IMR-90 (cell line): ENCODE measurements around the gene EIF2S2. TPM values are rescaled to one million over a fixed set of nuclear protein-coding genes. Genes with fewer than 3 reads are reported as not detected.
A peak's percentile ranks its signal among the peaks of the same experiment; 100 is the strongest.

Experiments used
- ATAC-seq: fragments of 200-7000 bp; cut with Tn5 transposase; 2 replicates; pipeline ENCODE4 v1.9.1; 2020; ENCODE audit warnings: low read depth, mild to moderate bottlenecking, moderate library complexity
- BruUV-seq: library from RNA; stranded (reverse); fragments of 400-500 nt; replicated peaks from 2 replicates; lab custom pipeline; 2021; lab: Mats Ljungman, UMichigan
- CTCF ChIA-PET: fragments of 300-600 bp; formaldehyde crosslinking; extraction: SDS; loops from one replicate; lab custom pipeline; 2021; ENCODE audit warnings: antibody characterized with exemption; lab: Yijun Ruan, JAX
- POLR2A ChIA-PET: fragments of 300-600 bp; sonication (Branson Sonifier 250); formaldehyde crosslinking; loops from one replicate; lab custom pipeline; 2022; ENCODE audit warnings: antibody characterized with exemption; ENCODE audit not compliant: unreplicated experiment; lab: Charles Lee
- DNase-seq: peaks from one replicate; pipeline ENCODE4 v3.0.0; 2013
- H2AFZ ChIP-seq: replicated peaks from 2 replicates; pipeline ENCODE3; 2013; ENCODE audit warnings: low read length, mild to moderate bottlenecking; ENCODE audit not compliant: poor library complexity
- H2AK5ac ChIP-seq: 2 replicates; pipeline ENCODE4 v1.6.1; 2013; ENCODE audit warnings: low read depth, low read length, inconsistent platforms
- H2AK9ac ChIP-seq: replicated peaks from 2 replicates; pipeline ENCODE3; 2013; ENCODE audit warnings: mild to moderate bottlenecking, low read depth, low read length, moderate library complexity; ENCODE audit not compliant: poor library complexity
- H2BK120ac ChIP-seq: 2 replicates; pipeline ENCODE4 v1.6.1; 2013; ENCODE audit warnings: low read depth, low read length, inconsistent platforms
- H2BK15ac ChIP-seq: 3 replicates; pipeline ENCODE4 v1.6.1; 2013; ENCODE audit warnings: low read depth, low read length, inconsistent platforms
- H2BK20ac ChIP-seq: 2 replicates; pipeline ENCODE4 v1.6.1; 2013; ENCODE audit warnings: low read depth, mild to moderate bottlenecking, inconsistent platforms, low read length, moderate library complexity
- H2BK5ac ChIP-seq: 2 replicates; pipeline ENCODE4 v1.6.1; 2013; ENCODE audit warnings: mild to moderate bottlenecking, low read depth, low read length, inconsistent platforms; ENCODE audit not compliant: poor library complexity, severe bottlenecking
- H3K14ac ChIP-seq: replicated peaks from 2 replicates; pipeline ENCODE4 v1.6.1; 2013; ENCODE audit warnings: low read depth, low read length, inconsistent platforms
- H3K18ac ChIP-seq: 2 replicates; pipeline ENCODE4 v1.6.1; 2013; ENCODE audit warnings: low read depth, low read length, control low read depth
- H3K23ac ChIP-seq: 2 replicates; pipeline ENCODE4 v1.6.1; 2013; ENCODE audit warnings: low read depth, low read length, inconsistent platforms
- H3K27ac ChIP-seq: 2 replicates; pipeline ENCODE4 v1.5.1; 2013; ENCODE audit warnings: mild to moderate bottlenecking, control low read depth, low read length; ENCODE audit not compliant: insufficient read depth
- H3K27me3 ChIP-seq: 2 replicates; pipeline ENCODE4 v1.6.1; 2013; ENCODE audit warnings: low read length; ENCODE audit not compliant: control insufficient read depth, insufficient read depth
- H3K36me3 ChIP-seq: 2 replicates; pipeline ENCODE4 v1.6.1; 2013; ENCODE audit warnings: low read length, mixed read lengths; ENCODE audit not compliant: control insufficient read depth, insufficient read depth
- H3K4ac ChIP-seq: 2 replicates; pipeline ENCODE4 v1.6.1; 2013; ENCODE audit warnings: low read depth, low read length, inconsistent platforms
- H3K4me1 ChIP-seq: 2 replicates; pipeline ENCODE4 v1.6.1; 2013; ENCODE audit warnings: low read length, mixed read lengths; ENCODE audit not compliant: control insufficient read depth, insufficient read depth
- H3K4me2 ChIP-seq: 2 replicates; pipeline ENCODE4 v1.6.1; 2013; ENCODE audit warnings: low read depth, mild to moderate bottlenecking, control low read depth, low read length, moderate library complexity
- H3K4me3 ChIP-seq: 2 replicates; pipeline ENCODE4 v1.5.1; 2013; ENCODE audit warnings: low read depth, mild to moderate bottlenecking, control low read depth, low read length, moderate library complexity; ENCODE audit not compliant: insufficient read depth
- H3K56ac ChIP-seq: 2 replicates; pipeline ENCODE4 v1.6.1; 2013; ENCODE audit warnings: low read length, inconsistent platforms; ENCODE audit not compliant: insufficient read depth; ENCODE audit errors: extremely low read depth
- H3K79me1 ChIP-seq, 2 experiments: 2 replicates each; pipeline ENCODE4 v1.6.1; 2013; ENCODE audit warnings: low read length in 2 of 2, inconsistent platforms in 1 of 2, low read depth in 1 of 2
- H3K9ac ChIP-seq: 2 replicates; pipeline ENCODE4 v1.6.1; 2013; ENCODE audit warnings: low read depth, low read length, control low read depth
- H3K9me1 ChIP-seq: 2 replicates; pipeline ENCODE4 v1.6.1; 2013; ENCODE audit warnings: low read length, inconsistent platforms; ENCODE audit not compliant: insufficient read depth
- H3K9me3 ChIP-seq: 2 replicates; pipeline ENCODE4 v1.6.1; 2013; ENCODE audit warnings: low read length; ENCODE audit not compliant: control insufficient read depth, insufficient read depth
- H4K20me1 ChIP-seq: 2 replicates; pipeline ENCODE4 v1.6.1; 2013; ENCODE audit warnings: low read length, inconsistent platforms; ENCODE audit not compliant: insufficient read depth
- H4K5ac ChIP-seq: 2 replicates; pipeline ENCODE4 v1.6.1; 2013; ENCODE audit warnings: mild to moderate bottlenecking, low read depth, low read length, control low read depth
- H4K8ac ChIP-seq, 2 experiments: 2 replicates each; pipeline ENCODE4 v1.6.1; 2013; ENCODE audit warnings: low read depth in 2 of 2, low read length in 2 of 2, control low read depth in 1 of 2, inconsistent platforms in 1 of 2
- H4K91ac ChIP-seq: 2 replicates; pipeline ENCODE4 v1.6.1; 2013; ENCODE audit warnings: low read depth, low read length, inconsistent platforms; ENCODE audit not compliant: insufficient read depth
- BHLHE40 ChIP-seq: fragments of 150-350 bp; IDR thresholded peaks from 2 replicates; pipeline ENCODE4 v1.6.1; 2016; ENCODE audit warnings: mild to moderate bottlenecking, low read depth, low read length
- FOS ChIP-seq: fragments of 150-350 bp; IDR thresholded peaks from 2 replicates; pipeline ENCODE4 v1.6.1; 2016; ENCODE audit warnings: low read depth, low read length
- MAZ ChIP-seq: IDR thresholded peaks from 2 replicates; pipeline ENCODE4 v1.6.1; 2012; ENCODE audit warnings: low read depth, mild to moderate bottlenecking, low read length, improper control_type of control experiment, moderate library complexity, borderline replicate concordance
- MXI1 ChIP-seq: IDR thresholded peaks from 2 replicates; pipeline ENCODE4 v1.6.1; 2012; ENCODE audit warnings: low read depth, mild to moderate bottlenecking, low read length, moderate library complexity, borderline replicate concordance
- RAD21 ChIP-seq: IDR thresholded peaks from 2 replicates; pipeline ENCODE4 v1.6.1; 2012; ENCODE audit warnings: low read length, improper control_type of control experiment
- SMC3 ChIP-seq: fragments of 150-350 bp; IDR thresholded peaks from 2 replicates; pipeline ENCODE4 v1.6.1; 2016; ENCODE audit warnings: low read depth, mild to moderate bottlenecking, antibody characterized with exemption, low read length, moderate library complexity
- WGBS, 2 experiments: methylation state at CpG; one replicate each; pipeline versions ENCODE4 v1.1.5 to v1.1.7; 2013; ENCODE audit warnings: missing lambda C conversion rate in 2 of 2; ENCODE audit not compliant: insufficient read length in 1 of 2; ENCODE audit errors: extremely low coverage in 2 of 2; 5-methylcytosine and 5-hydroxymethylcytosine counted together
- dilution Hi-C: fragments of 300-500 bp; cut with HindIII; formaldehyde crosslinking; loops from one replicate; pipeline ENCODE4 v1.14.3; 2018; ENCODE audit warnings: low sequenced_read_pairs; ENCODE audit not compliant: unreplicated experiment
- in situ Hi-C: fragments of 300-500 bp; cut with MboI; formaldehyde crosslinking; loops from 3 replicates; pipeline ENCODE4 v1.14.3; 2019; ENCODE audit warnings: low sequenced_read_pairs, inconsistent platforms, mixed read lengths
- intact Hi-C: fragments of 100-400 bp; cut with micrococcal nuclease; formaldehyde crosslinking; loops from 2 replicates; pipeline ENCODE4 v1.10.0; 2022
- polyA plus RNA-seq, 3 experiments: library from polyadenylated mRNA; depleted of rRNA; stranded (reverse); fragments of >200 nt; gene quantifications; 2 replicates each; pipeline ENCODE4 v1.2.3, GENCODE V29; 2012; ENCODE audit warnings: low replicate concordance in 1 of 3
- total RNA-seq: library from RNA; depleted of rRNA; stranded (reverse); fragments of >200 nt; gene quantifications from 2 replicates; pipeline ENCODE4 v1.2.3, GENCODE V29; 2012
- TF ChIP-seq, protein P1 (sequence below): fragments of 150-350 bp; IDR thresholded peaks from 2 replicates; pipeline ENCODE4 v1.6.1; 2017; ENCODE audit warnings: mild to moderate bottlenecking, antibody characterized with exemption, low read length, low read depth

EIF2S2 gene
- total and polyA plus RNA-seq, 2 of the 4 experiments (the other 2 are of a cell fraction) = 61.7 to 66.9 TPM

- ChIA-PET POLR2A (no interaction called here), CTCF (interaction anchor here (0.6 kb wide), 1 partner anchor 58 kb away, joined by 3 read pairs; no protein-coding TSS in a partner anchor)
- Histone ChIP-seq H3K18ac (no peak overlapping the region), H3K4me1 (peaks cover 25% of the 10 kb centered on the region), H2AK5ac (no peak overlapping the region), H3K4me2 (no peak overlapping the region), H2BK5ac (no peak overlapping the region), H4K5ac (no peak overlapping the region), H3K56ac (no peak overlapping the region), H3K4ac (no peak overlapping the region), H2AFZ (no peak overlapping the region), H2BK120ac (no peak overlapping the region), H3K27me3 (no peaks in the 10 kb centered on the region), H3K4me3 (no peak overlapping the region), H3K14ac (no peak overlapping the region), H3K9ac (no peak overlapping the region), H3K9me1 (peaks cover 39% of the 10 kb centered on the region), H3K79me1 (peaks cover 48 to 96% of the 10 kb centered on the region in 2 experiments), H2AK9ac (no peak overlapping the region), H4K8ac (no peak overlapping the region), H2BK15ac (no peak overlapping the region), H3K27ac (no peak overlapping the region; the same call in 1 of the 2 replicates), H3K9me3 (no peaks in the 10 kb centered on the region), H4K20me1 (peaks cover 96% of the 10 kb centered on the region), H3K36me3 (peaks cover 5% of the 10 kb centered on the region), H2BK20ac (no peak overlapping the region), H3K23ac (no peak overlapping the region), H4K91ac (no peak overlapping the region)
- in situ Hi-C loops = loop anchor here (5.0 kb wide), 1 partner anchor 208 kb away; no protein-coding TSS in a partner anchor
- ATAC-seq (peak; percentile 77), DNase-seq (peak; percentile 88)
- no CpG with 5 or more reads among the region's 2 CpGs for WGBS, 2 experiments
- intact Hi-C loops = no loop called here
- dilution Hi-C loops = no loop called here
- BruUV-seq = no TSS peak
- TF ChIP-seq MXI1 (0 out of 2 replicates have a peak, but pooled peaks have one; percentile 28), RAD21 (no peak), SMC3 (no peak), MAZ (no peak), FOS (no peak), BHLHE40 (no peak)
- TF ChIP-seq, protein P1, sequence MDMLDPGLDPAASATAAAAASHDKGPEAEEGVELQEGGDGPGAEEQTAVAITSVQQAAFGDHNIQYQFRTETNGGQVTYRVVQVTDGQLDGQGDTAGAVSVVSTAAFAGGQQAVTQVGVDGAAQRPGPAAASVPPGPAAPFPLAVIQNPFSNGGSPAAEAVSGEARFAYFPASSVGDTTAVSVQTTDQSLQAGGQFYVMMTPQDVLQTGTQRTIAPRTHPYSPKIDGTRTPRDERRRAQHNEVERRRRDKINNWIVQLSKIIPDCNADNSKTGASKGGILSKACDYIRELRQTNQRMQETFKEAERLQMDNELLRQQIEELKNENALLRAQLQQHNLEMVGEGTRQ = peak; percentile 80
Measured at GRCh38 chr20:34065260-34065659, 46.8 kb downstream of the EIF2S2 start.
